LNCaP clone FGC (cell line): Measurements from ENCODE around the gene CDH8.

Experiments used
- DNase-seq: peaks from one replicate; pipeline ENCODE4 v3.0.0-alpha.2; 2011; ENCODE audit warnings: low read depth
- H3K4me3 ChIP-seq: 2 replicates; pipeline ENCODE4 v1.5.1; 2011; ENCODE audit warnings: mild to moderate bottlenecking, low read depth, low read length, control low read depth
- CTCF ChIP-seq: IDR thresholded peaks from 2 replicates; pipeline ENCODE4 v1.5.1; 2012; ENCODE audit warnings: mild to moderate bottlenecking; ENCODE audit not compliant: control insufficient read depth, insufficient read depth; ENCODE audit errors: extremely low read depth

The CDH8 gene

GRCh38 chr16:61677776-61678175, 358.5 kb downstream of the CDH8 start:
- TF ChIP-seq CTCF = no peak
- no peak overlapping the region for H3K4me3 ChIP-seq
- DNase-seq = no peak

GRCh38 chr16:61676740-61677139, 359.5 kb downstream of the CDH8 start:
- DNase-seq = no peak
- TF ChIP-seq CTCF = no peak
- no peak overlapping the region for H3K4me3 ChIP-seq

- no peak for TF ChIP-seq CTCF
Observed at GRCh38 chr16:61671161-61671560, 365.1 kb downstream of the CDH8 start.

GRCh38 chr16:61665512-61665911, 370.7 kb downstream of the CDH8 start:
- no peak for DNase-seq
- TF ChIP-seq CTCF = no peak
- no peak overlapping the region for H3K4me3 ChIP-seq

More at GRCh38 chr16:61671161-61671560, 365.1 kb downstream of the CDH8 start:
- DNase-seq = no peak
- H3K4me3 ChIP-seq = no peak overlapping the region

- DNase-seq = no peak
- H3K4me3 ChIP-seq = no peak overlapping the region
- no peak for TF ChIP-seq CTCF
Observed at GRCh38 chr16:61659936-61660335, 376.3 kb downstream of the CDH8 start.

GRCh38 chr16:61654962-61655361, 381.3 kb downstream of the CDH8 start:
- no peak overlapping the region for H3K4me3 ChIP-seq
- DNase-seq = no peak
- TF ChIP-seq CTCF = no peak

GRCh38 chr16:61653544-61653943, 382.7 kb downstream of the CDH8 start:
- H3K4me3 ChIP-seq = no peak overlapping the region
- no peak for TF ChIP-seq CTCF
- DNase-seq = no peak
